EH (cell line): ENCODE data around the gene PLXNA4.
"Not testable (repeated sequence)": the region's sequence is repeated elsewhere in the genome, so short reads cannot be mapped to it uniquely, and the experiment has no call there.

Experiments
- DNase-seq: peaks from one replicate; pipeline ENCODE4 v3.0.0-alpha.2; 2015; ENCODE audit warnings: low read depth

The PLXNA4 gene

DNA sequence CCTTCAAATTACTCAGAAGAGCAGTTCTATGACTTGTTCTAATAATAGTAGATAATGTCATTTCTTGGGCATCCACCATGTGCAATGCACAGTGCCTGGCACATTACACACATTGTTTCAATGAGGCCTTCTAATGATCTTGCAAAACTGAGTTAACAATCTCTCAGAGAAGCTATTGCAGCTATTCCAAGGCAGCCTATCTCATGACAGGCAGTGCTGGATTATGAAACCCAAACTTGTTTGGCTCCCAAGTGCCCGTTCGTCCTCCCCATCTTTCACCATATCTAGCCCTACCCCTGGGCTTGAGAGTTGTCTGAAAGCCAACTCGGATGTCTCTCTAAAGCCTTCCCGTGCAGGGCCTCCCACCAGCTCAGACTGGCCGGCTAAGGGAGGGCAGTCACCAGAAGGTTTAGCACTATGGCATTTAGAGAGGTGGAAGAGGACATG, 405.1 kb downstream of the PLXNA4 start:
- DNase-seq, result no peak

DNA sequence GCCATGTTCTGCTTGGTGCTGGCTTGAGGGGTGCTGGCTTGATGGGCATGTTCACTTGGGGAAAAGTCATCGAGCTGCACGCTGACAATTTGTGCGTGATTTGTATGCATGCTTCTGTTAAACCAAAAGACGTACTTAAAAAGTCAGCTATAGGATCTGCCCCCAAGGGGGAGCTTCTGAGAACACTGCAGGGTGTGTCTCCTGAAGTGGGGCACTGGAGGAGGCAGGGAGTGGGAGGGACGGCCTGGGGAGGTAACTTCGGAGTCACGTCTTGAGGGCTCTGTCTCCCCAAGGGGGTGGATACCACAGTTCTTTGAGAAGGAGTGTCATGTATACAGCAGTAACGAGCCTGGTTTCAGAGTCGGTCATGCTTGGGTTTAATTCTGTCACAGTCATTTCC, 406.5 kb downstream of the PLXNA4 start:
- DNase-seq, result no peak

DNA sequence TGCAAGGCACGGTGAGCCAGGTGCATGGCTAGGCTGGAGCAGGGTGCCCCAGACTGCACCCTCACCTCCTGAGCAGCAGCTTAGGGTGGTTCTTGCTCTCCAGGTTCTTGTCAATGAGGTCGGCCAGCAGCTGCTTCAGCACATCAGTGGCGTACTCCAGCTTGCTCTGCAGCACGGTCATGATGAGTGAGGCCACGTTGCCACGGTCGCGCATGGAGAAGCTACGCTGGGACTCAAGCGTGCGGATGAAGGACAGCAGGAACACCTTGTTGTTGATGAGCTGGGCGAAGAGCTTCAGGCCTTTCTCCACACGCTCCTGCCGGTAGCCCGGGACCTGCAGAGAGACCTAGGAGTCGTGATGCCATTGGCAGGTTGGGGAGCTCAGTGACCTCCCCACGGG, 408.0 kb downstream of the PLXNA4 start:
- DNase-seq, result no peak

DNA sequence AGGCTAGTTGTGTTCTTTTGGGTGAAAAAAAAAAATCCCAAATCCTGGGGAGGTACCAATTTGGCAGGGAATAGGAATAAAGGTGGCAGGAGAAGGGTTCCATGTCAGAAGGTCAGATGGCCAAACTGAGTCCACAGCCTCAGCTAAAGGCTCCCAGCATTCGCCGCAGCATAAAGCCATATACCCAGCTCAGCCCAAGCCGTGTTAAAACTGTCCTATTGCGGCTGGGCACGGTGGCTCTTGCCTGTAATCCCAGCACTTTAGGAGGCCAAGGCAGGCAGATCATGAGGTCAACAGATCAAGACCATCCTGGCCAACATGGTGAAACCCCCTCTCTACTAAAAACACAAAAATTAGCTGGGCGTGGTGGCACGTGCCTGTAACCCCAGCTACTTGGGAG, 410.6 kb downstream of the PLXNA4 start:
- DNase-seq, result not testable (repeated sequence)

DNA sequence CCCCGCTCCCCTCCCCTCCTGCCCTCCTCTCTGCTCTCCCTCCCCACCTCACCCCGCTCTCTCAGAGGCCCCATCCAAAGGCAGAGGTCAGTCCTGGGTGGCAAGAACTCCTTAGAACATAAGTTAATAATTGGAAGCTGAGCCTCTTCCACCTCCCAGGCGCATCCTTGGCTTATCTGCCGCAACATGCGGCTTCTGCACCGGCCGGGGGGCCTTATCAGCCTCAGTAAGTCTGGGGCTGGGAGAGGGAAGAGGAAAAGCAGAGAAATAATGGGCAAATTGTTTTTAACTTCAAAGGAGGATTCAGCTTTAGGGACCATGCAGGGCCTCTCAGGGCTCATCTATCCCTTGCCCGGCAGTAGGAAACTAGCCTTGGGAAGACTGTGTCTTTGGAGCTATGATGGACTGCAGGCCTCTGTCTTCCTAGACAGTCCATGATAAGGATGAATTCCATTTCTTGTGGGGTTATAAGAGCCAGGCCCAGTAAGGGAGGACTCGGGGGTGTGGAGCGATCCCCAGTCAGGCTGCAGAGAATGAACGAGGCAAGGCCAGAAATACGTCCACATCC, 411.6 kb downstream of the PLXNA4 start:
- no peak for DNase-seq

DNA sequence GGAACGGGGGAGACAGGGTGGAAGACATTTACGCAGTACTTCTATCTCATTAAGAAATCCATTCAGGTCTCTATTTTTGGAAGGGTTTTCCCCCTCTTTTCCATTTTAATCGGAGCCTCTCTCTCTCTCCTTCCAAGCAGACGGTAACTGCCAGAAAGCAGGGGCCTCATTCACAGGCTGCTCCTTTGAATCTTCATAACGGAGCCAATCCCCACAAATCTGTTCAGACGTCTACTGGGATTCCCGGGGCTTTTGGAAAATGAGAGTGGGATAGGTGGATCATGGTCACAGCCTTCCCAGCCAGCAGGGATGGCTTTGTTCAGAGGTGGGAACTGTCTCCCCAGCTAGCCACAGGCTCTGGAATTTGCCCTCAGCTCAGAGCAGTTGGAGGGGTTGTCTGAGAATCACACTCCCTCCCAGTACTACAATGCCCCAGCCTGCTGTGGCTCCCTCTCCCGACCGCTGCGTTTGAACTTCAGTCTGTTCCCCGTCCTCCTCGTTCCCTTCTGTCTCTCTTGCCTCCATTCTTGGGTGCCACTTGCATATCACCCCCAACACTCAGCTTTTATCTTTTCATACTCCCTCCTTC, 413.6 kb downstream of the PLXNA4 start:
- DNase-seq, result no peak

DNA sequence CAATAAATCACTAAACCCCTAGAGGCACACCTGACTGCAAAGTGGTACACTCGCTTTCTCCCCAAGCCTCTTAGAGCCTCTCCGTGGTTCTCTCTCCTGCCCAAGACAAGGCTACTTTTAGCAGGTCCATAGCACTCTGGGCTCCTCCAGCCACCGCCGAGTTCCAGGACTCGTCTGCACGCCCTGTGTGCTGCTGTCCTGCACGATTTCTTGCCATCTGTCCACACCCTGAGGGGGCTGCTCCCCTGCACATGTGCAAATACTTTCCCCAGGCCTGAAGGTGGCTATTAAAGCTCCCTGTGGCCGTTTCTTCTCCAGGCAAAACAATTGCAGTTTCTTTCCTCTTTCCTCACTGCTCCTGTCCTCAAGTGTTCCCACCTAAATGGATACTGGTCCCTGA, 414.3 kb downstream of the PLXNA4 start:
- no peak for DNase-seq

DNA sequence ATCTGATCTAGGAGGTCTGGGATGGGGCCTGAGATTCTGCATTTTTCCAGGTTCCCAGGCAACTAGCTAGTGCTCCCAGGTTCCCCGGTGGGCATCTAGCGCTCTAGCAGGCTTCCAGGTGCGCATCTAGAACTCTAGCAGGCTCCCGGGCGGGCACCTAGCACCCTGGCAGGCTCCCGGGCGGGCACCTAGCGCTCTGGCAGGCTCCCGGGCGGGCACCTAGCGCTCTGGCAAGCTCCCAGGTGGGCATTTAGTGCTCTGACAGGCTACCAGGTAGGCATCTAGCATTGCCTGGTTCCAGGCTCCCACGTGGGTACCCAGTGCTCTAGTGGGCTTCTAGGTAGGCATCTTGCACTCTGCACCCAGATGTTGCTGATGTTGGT, 414.7 kb downstream of the PLXNA4 start:
- DNase-seq, result no peak

DNA sequence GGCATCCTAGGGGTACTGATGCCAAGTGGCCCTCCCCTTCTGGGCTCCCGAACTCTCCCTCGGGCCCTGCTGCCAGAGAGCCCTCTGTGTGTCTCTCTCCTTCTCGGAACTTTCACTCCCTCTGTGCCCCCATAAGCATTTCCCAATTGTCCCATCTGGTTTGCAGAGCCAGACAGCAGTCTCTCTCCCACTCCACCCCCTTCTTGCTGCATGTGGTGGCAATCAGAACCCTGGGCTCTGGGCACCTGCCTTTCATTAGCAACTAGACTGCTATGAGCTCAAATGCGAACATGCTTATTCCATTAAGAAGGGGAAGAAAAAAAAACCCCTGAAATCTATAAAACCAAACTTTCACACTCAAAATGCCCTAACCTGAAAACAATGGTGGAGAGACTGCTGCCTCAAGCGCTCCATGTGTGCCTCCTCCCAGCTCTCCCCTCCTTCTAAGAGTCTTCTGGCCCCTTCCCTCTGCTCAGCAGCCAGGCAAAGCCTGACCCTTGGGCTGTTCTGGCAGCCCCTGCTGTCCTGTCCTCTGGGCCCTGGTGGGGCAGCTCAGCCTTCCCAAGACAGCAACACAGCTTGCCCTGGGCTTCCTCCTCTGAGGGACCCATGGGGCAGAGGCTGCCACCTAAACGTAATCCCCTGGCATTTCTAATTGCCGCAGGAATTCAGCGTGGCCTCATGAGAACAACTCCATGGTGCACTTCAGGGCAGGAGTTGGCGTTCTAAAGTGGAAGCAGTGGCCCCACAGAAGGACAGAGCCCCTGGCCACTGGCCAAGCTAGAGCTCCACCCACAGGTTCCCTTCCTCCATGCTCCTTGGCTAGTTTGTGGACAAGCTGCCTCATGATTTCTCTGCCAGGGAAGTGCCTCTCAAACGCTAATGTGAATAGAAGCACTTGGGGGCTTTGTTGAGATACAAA, 415.4 kb downstream of the PLXNA4 start:
- peak; percentile 24 for DNase-seq

DNA sequence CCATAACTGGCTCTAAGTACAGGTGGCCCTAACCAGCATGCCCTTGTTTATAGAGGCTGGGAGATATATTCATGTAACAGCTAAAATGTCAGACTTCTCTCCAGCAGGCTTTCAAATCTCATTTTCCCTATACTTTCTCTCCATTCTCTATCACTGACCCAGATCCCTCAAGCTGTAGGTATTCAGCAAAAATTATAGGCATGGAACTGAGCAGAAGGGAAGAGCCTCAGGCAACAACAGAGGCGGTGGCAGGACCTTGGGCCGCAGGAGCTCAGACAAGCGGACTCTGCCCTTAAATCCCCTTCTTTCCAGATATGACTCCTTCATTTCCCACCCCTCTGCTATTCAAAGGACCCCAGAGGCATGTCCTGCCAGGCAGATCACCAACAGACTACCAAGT, 417.4 kb downstream of the PLXNA4 start:
- no peak for DNase-seq

DNA sequence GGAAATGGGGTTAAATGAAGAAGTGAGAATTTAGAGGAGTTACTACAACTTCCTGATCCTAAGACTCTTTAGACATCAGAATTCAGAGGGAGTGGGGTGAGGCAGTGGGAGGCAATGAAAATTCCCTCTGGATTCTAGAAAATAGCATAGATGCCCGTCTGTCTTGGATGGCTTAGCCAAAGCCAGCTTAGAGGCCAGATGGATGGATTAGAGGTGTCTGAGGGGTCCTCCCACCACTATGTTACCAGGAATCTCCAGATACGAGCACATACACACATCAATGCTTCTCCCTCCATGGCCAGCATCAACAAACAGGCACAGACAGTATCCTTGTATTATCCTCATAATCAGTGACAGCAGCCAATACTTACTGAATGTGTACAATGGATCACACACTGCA, 418.1 kb downstream of the PLXNA4 start:
- DNase-seq, result no peak

DNA sequence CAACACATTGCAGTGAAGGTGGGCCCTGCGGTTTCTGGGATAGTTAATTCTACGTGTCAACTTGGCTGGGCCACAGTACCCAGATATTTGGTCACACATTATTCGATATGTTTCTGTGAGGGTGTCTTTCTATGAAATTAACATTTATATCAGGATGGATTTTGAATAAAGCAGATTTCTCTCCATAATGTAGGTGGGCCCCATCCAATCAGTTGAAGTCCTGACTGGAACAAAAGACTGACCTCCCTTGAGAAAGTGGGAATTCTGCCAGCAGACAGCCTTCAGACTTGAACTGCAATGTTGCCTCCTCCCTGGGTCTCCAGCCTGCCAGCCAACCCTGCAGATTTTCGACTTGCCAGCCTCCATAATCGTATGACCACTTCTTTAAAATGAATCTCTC, 420.6 kb downstream of the PLXNA4 start:
- no peak for DNase-seq

DNA sequence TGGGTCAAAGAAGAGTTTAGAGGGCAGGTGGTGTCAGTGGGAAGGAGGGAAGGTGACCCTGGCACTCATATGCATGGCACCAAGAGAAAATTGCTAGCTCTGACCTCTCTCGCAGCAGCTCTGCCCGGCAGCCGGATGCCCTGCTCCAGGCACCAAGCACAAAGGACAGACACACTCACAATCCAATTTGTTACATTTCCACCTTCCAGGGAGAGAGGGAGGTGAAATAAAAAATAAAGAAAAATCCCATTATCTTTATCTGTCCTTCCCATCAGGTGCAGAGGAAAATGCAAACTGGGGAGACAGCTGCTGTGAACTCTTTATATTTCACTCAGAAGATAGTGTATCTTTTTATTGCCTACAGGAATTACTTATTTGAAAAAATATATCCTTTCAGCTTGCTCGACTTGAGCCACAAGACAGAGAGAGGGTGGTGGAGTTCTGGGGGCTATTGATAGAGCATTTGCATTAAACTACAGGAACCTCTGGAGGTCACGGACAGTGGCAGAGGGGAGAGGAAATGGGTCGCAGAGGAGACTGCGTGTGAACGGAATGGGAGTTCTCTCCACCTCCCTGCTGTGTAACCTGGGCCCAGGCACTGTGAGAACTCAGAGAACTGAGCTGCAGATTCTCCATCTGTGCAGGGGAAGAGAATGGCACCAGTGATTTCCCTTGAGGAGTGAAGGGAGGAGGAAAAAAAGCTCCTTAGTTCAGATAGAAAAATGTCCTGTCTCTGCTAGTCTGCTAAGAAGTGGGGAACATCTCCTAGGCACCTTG, 421.4 kb downstream of the PLXNA4 start:
- no peak for DNase-seq

DNA sequence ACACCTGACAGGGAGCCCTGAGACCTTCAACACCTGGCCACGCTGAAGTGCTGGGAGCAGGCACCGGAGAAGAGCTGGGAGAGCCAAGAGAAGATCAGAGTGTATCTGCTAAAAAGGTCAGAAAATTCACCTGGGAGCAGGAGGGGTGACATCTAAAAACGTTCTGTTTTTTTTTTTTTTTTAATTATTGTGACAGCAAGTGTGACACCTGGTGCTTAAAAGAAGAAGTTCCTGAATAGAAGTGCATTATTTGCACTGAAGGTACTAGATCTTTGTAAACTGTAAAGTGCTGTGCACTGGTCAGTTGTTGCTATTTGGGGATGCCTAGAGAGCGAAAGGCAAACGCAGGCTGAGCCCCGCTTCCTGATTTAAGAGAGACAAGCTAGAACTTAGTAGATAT, 422.0 kb downstream of the PLXNA4 start:
- no peak for DNase-seq

DNA sequence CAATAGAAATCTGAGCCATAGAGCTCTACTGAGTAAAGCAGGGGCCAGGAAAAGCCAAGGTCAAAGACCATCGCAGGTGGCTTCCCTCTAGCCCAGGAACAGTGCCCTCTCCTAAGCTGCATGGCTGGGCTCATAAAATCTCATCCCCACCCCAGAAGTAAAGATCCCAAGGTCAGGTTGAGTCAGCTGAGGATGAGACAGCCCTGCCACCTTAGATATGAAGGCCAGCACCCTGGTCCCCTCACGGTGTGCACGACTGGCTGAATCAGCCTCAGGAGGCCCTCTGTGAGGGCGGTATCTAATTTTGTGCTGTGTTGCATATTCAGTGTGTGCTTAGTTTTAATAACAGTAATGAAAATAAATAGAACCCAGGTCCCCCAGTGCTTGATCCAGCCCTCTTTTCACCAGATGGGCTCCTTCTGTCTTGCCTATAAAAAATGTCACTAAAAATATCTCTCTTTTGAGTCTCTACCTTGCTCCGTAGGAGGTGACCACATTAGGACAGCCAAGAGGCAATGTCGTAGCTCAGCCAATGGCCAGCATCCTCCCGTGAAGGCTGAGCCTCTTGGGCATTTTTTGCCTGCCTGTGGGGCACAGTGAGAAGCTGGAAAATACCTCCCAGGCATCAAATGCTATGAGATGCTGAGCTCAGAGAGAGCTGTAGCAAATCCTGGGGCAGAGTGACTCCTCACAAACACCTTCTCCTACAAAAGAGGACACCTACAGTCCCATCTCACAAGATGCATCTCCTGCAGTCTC, 424.0 kb downstream of the PLXNA4 start:
- no peak for DNase-seq

DNA sequence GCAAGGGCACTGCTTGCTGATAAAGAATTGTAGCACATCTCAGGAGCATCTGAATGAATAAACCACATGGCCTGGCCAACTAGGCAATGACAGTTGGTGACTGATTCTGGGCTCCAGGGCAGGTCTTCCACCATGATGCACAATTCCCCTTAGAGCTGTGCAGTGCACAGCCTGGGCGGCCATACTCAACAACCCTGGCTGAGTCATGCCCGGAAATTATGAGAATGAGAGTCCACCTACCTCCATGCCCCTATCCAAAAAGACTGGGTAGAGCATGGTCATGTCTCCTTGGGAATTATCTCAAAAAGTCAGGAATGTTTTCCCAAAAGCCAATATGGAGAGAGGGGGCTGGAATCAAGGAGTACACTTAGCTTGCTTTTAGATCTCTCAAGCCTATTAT, 425.6 kb downstream of the PLXNA4 start:
- no peak for DNase-seq

DNA sequence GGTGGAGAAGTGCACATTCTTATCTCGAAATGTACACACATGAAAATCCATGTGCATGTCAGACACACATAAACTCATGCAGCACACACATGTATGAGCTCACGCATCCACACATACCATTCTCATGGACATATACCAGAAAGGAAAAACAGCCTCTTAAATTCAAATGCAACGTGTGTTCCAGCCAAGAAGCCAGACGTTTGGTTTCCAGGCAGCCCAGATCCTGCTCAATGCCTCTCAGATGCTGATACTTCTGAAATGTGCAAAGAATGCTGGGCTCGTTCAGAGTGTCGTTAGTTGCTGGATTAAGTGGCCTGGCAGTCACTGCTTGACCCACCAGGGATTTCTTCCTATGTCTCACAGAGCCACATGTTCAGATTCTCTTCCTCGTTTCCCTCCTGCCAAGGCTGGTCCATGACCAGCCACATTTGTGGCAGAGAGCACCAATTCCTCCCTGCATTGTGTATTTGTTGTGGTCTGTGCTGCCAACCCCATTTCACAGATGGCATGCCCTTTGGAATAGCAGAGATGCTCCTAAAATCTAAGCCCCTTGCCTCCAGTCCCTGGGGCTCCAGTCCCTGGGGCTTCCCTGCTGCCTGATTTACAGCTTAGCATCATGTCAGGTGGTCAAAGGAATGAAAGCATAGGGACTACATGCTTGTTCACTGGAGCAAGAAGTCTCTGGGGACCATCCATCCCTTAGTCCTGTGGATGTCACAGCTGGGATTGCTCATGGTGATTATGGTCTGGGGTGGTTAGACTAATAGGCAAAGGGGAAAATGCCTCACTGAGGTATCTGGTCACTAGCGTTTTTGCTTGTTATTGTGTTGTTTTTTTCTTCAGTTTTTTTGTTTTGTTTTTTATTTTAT, 426.6 kb downstream of the PLXNA4 start:
- no peak for DNase-seq

DNA sequence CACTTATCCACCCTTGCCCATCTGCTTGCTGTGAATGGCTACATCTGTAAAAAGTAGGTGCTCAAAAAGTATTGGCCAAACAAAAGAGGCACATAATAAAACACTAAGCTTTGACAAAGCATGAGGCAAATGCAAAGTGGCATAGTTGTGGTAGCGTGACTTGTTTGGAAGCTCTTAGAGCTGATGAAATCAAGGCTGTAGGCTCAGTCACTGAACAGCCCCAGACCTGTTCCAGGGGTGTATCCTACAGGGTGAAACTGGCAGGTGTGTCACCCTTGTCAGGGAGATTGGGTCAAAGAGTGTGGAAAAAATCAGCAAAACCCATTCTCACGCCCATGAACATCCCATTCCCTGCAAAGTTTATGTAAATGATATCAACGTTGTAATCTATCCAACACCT, 427.4 kb downstream of the PLXNA4 start:
- DNase-seq, result no peak

DNA sequence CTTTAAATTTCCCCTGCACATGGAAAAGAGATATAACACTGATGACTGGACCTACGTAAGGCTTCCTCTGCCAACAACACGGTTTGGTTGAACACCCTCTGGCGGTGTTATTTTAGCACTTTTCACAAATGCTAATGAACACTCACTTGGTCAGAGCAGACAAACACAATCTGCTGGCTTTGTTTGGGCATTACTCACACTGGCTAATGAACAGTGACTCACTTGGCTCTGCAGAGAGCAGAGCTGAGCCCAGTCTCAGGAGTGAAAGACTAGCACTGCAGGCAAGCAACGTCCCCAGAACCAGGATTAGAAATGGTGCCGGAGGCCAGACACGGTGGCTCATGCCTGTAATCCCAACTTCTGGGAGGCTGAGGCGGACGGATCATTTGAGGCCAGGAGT, 430.8 kb downstream of the PLXNA4 start:
- peak; percentile 68 for DNase-seq

DNA sequence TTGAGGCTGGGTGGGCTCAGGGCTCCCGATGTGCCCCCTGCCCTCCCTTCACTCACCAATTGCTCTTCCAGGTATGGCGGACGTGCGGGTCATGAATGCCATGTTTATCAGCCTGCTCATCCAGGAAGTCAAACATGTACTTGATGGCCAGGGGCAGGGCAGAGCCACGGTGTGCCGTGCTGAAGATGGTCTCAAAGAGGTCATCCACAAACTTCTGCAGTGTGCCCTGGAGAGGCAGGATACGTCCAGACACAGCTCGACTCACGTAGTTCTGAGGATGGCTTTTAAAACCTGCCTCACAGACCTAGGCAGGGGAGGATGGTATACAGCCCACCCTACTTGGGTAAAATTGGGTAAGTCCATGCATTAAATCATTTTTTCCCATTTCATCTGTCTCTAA, 431.2 kb downstream of the PLXNA4 start:
- no peak for DNase-seq

DNA sequence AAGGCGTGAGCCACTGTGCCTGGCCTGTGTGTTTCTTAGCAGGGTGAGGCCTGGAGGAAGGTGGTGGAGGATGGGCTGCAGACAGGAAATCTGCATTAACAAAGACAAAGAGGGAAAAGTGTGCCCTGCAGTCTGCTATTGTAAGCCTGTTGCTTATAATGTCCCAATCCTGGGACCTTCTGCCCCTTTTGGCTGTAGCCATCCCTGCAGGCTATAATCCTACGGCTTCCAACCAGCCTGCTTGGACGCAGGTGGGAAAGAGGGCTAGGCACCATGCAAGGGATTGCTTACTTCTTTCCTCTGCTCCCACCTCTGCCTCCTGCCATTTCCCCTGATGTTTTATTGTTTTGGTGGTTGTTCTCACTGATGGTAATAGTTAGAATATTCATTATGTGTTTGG, 434.3 kb downstream of the PLXNA4 start:
- no peak for DNase-seq
